HepG2 (cell line): ENCODE results near the gene VEGFB. TPM values are rescaled to one million over a fixed set of nuclear protein-coding genes. Genes with fewer than 3 reads are reported as not detected.

ENCODE experiments used
- ATAC-seq: fragments of 200-7000 bp; cut with Tn5 transposase; 3 replicates; pipeline ENCODE4 v1.9.1; 2020; ENCODE audit warnings: mild to moderate bottlenecking, moderate library complexity
- BruUV-seq: library from RNA; stranded (reverse); fragments of 400-500 nt; replicated peaks from 2 replicates; lab custom pipeline; 2021; lab: Mats Ljungman, UMichigan
- CTCF ChIA-PET: fragments of 300-600 bp; formaldehyde crosslinking; extraction: SDS; loops from one replicate; lab custom pipeline; 2021; ENCODE audit warnings: low total read pairs, inconsistent platforms, low intra/inter-chr PET ratio; lab: Yijun Ruan, JAX
- POLR2A ChIA-PET: fragments of 350-600 bp; sonication (Branson Sonifier 250); formaldehyde crosslinking; loops from one replicate; lab custom pipeline; 2020; ENCODE audit warnings: antibody characterized with exemption, inconsistent platforms; lab: Yijun Ruan, JAX
- DNase-seq: peaks from one replicate; pipeline ENCODE4 v3.0.0-alpha.2; 2015; ENCODE audit warnings: low spot score
- FAIRE-seq: peaks from 3 replicates; lab custom pipeline; 2011; peaks lifted over from hg19 to GRCh38; lab: Jason Lieb, UNC
- H2AFZ ChIP-seq: one replicate; pipeline ENCODE4 v1.6.1; 2011; ENCODE audit warnings: low read length, inconsistent platforms
- H3K27ac ChIP-seq: fragments of 300-600 bp; 3 replicates; pipeline ENCODE4 v1.8.0; 2011; ENCODE audit warnings: mixed run types, mild to moderate bottlenecking, mixed read lengths, low read length, inconsistent platforms; ENCODE audit not compliant: insufficient read depth; ENCODE audit errors: extremely low read length
- H3K27me3 ChIP-seq, 2 experiments: fragments of 200-600 bp in 1 of 2; 2 replicates in 1 of 2; 3 replicates in 1 of 2; pipeline versions ENCODE4 v1.6.0 to v1.8.0; 2011; ENCODE audit warnings: low read length in 2 of 2, mild to moderate bottlenecking in 2 of 2, moderate library complexity in 2 of 2, inconsistent platforms in 1 of 2; ENCODE audit not compliant: insufficient read depth in 2 of 2, control insufficient read depth in 1 of 2
- H3K36me3 ChIP-seq, 2 experiments: fragments of 200-600 bp in 1 of 2; replicated peaks in 1 of 2; 2 replicates in 1 of 2; 3 replicates in 1 of 2; pipeline versions ENCODE4 v1.5.1 to v1.8.0; 2011; ENCODE audit warnings: low read length in 2 of 2, inconsistent platforms in 1 of 2; ENCODE audit not compliant: insufficient read depth in 2 of 2, control insufficient read depth in 1 of 2
- H3K4me1 ChIP-seq: 2 replicates; pipeline ENCODE4 v1.5.1; 2012; ENCODE audit warnings: low read length, inconsistent platforms; ENCODE audit not compliant: insufficient read depth
- H3K4me2 ChIP-seq: 2 replicates; pipeline ENCODE4 v1.6.0; 2011; ENCODE audit warnings: low read depth, low read length, inconsistent platforms
- H3K4me3 ChIP-seq, 3 experiments: fragments of 200-600 bp in 1 of 3; sonication (generic), shearing (Covaris generic) in 1 of 3; replicated peaks in 1 of 3; 2 replicates each; pipeline ENCODE4 v1.5.1; 2011 to 2016; ENCODE audit warnings: low read length in 3 of 3, inconsistent platforms in 2 of 3, low read depth in 2 of 3, mild to moderate bottlenecking in 2 of 3, control low read depth in 1 of 3, mixed read lengths in 1 of 3; ENCODE audit not compliant: insufficient read depth in 1 of 3
- H3K79me2 ChIP-seq: one replicate; pipeline ENCODE4 v1.6.1; 2011; ENCODE audit warnings: low read length, inconsistent platforms; ENCODE audit not compliant: insufficient read depth
- H3K9ac ChIP-seq: 2 replicates; pipeline ENCODE4 v1.6.0; 2011; ENCODE audit warnings: mild to moderate bottlenecking, low read depth, low read length, inconsistent platforms; ENCODE audit not compliant: insufficient read depth
- H3K9me3 ChIP-seq: 2 replicates; pipeline ENCODE4 v1.5.1; 2012; ENCODE audit warnings: mild to moderate bottlenecking, low read length
- H4K20me1 ChIP-seq: 2 replicates; pipeline ENCODE4 v1.6.0; 2011; ENCODE audit warnings: inconsistent platforms, mild to moderate bottlenecking, low read length, moderate library complexity; ENCODE audit not compliant: insufficient read depth
- CBX2 ChIP-seq, 2 experiments: fragments of 200-600 bp in 1 of 2; sonication (generic); formaldehyde crosslinking in 1 of 2; IDR thresholded peaks; 2 replicates each; pipeline versions ENCODE4 v1.7.0 to v1.8.1; 2018 to 2022; ENCODE audit warnings: low read depth in 2 of 2, low read length in 1 of 2, mild to moderate bottlenecking in 1 of 2, missing genetic modification reagents in 1 of 2
- CCDC6 ChIP-seq: sonication (generic); formaldehyde crosslinking; IDR thresholded peaks from 2 replicates; pipeline ENCODE4 v1.8.1; 2022; ENCODE audit warnings: mild to moderate bottlenecking, missing genetic modification reagents, moderate library complexity
- CENPX ChIP-seq: sonication (generic); formaldehyde crosslinking; IDR thresholded peaks from 2 replicates; pipeline ENCODE4 v1.9.0; 2021; ENCODE audit warnings: mild to moderate bottlenecking, missing genetic modification reagents, moderate library complexity
- ELF4 ChIP-seq: sonication (generic); formaldehyde crosslinking; IDR thresholded peaks from 2 replicates; pipeline ENCODE4 v1.5.0; 2020; ENCODE audit warnings: missing genetic modification reagents, mild to moderate bottlenecking, moderate library complexity, borderline replicate concordance
- ETS1 ChIP-seq: sonication (generic); formaldehyde crosslinking; IDR thresholded peaks from 2 replicates; pipeline ENCODE4 v1.4.0; 2020; ENCODE audit warnings: missing genetic modification reagents
- FOXC1 ChIP-seq: sonication (generic); formaldehyde crosslinking; IDR thresholded peaks from 2 replicates; pipeline ENCODE4 v1.8.0; 2022; ENCODE audit warnings: mild to moderate bottlenecking, missing genetic modification reagents, borderline replicate concordance
- ISL2 ChIP-seq: sonication (generic); formaldehyde crosslinking; IDR thresholded peaks from 2 replicates; pipeline ENCODE4 v1.5.0; 2020; ENCODE audit warnings: missing genetic modification reagents
- KLF11 ChIP-seq: IDR thresholded peaks from 2 replicates; pipeline ENCODE4 v1.6.1; 2016; ENCODE audit warnings: missing compliant biosample characterization
- MTA3 ChIP-seq: sonication (generic); formaldehyde crosslinking; IDR thresholded peaks from 2 replicates; pipeline ENCODE4 v1.4.0; 2020; ENCODE audit warnings: missing genetic modification reagents
- NFYC ChIP-seq: IDR thresholded peaks from 2 replicates; pipeline ENCODE4 v1.6.1; 2016; ENCODE audit warnings: missing genetic modification reagents, missing compliant biosample characterization
- POLR2A ChIP-seq, 2 experiments: IDR thresholded peaks; 2 replicates each; pipeline ENCODE4 v1.6.1; 2011; ENCODE audit warnings: low read depth in 2 of 2, low read length in 2 of 2, mild to moderate bottlenecking in 1 of 2, moderate library complexity in 1 of 2; ENCODE audit not compliant: insufficient read depth in 1 of 2
- SMYD3 ChIP-seq: sonication (generic); formaldehyde crosslinking; IDR thresholded peaks from 2 replicates; pipeline ENCODE4 v1.8.1; 2023; ENCODE audit warnings: mild to moderate bottlenecking, missing genetic modification reagents
- TEAD3 ChIP-seq: optimal IDR thresholded peaks from 2 replicates; pipeline ENCODE3; 2016; ENCODE audit warnings: borderline replicate concordance
- TEF ChIP-seq: sonication (generic); formaldehyde crosslinking; IDR thresholded peaks from 2 replicates; pipeline ENCODE4 v1.5.0; 2020; ENCODE audit warnings: missing genetic modification reagents
- ZNF432 ChIP-seq: sonication (generic); formaldehyde crosslinking; IDR thresholded peaks from 2 replicates; pipeline ENCODE4 v1.5.0; 2020; ENCODE audit warnings: missing genetic modification reagents, mild to moderate bottlenecking, borderline replicate concordance
- ZNF761 ChIP-seq: sonication (generic); formaldehyde crosslinking; conservative IDR thresholded peaks from 2 replicates; pipeline ENCODE4 v1.4.0; 2020; ENCODE audit warnings: mild to moderate bottlenecking, missing genetic modification reagents
- ZNF883 ChIP-seq: sonication (generic); formaldehyde crosslinking; IDR thresholded peaks from 2 replicates; pipeline ENCODE4 v1.5.1; 2020; ENCODE audit warnings: mild to moderate bottlenecking, missing genetic modification reagents; ENCODE audit errors: not compliant biosample characterization
- ZSCAN5A ChIP-seq: sonication (generic); formaldehyde crosslinking; IDR thresholded peaks from 2 replicates; pipeline ENCODE4 v1.8.0; 2022; ENCODE audit warnings: mild to moderate bottlenecking, missing genetic modification reagents, borderline replicate concordance
- WGBS: methylation state at CpG from one replicate; pipeline ENCODE4 v1.1.6; 2017; ENCODE audit warnings: low lambda C conversion rate; 5-methylcytosine and 5-hydroxymethylcytosine counted together
- in situ Hi-C: cut with HindIII; loops from 2 replicates; pipeline ENCODE4 v1.10.0; 2017; ENCODE audit warnings: low pct_unique_long_range_greater_than_20kb; ENCODE audit not compliant: extremely low pct_ligation_motif_present
- intact Hi-C: fragments of 100-400 bp; cut with micrococcal nuclease; formaldehyde crosslinking; loops from one replicate; pipeline ENCODE4 v1.10.0; 2022; ENCODE audit not compliant: unreplicated experiment
- polyA plus RNA-seq, 8 experiments: library from polyadenylated mRNA; depleted of rRNA in 3 of 8; stranded (reverse) in 7 of 8; unstranded in 1 of 8; fragments of >200 nt; fragmentation: Illumina TruSeq in 4 of 8; extraction: Trizol in 4 of 8; gene quantifications; 2 replicates each; pipeline versions ENCODE4 v1.2.1 to v1.2.3, GENCODE V29; 2011 to 2016; ENCODE audit warnings: low read depth in 4 of 8, missing spikeins in 1 of 8, mixed read lengths in 1 of 8; ENCODE audit not compliant: insufficient read depth in 1 of 8
- total RNA-seq, 5 experiments: library from RNA; depleted of rRNA; stranded (reverse); fragments of >200 nt; fragmentation: Illumina TruSeq; extraction: Trizol; gene quantifications; 2 replicates each; pipeline ENCODE4 v1.2.3, GENCODE V29; 2016; ENCODE audit warnings: low read depth in 1 of 5

The VEGFB gene
- total and polyA plus RNA-seq, 2 of the 13 experiments (the other 11 are each of a cell fraction or from before 2014, with no cell fraction given) = 9.0 to 11.3 TPM

GRCh38 chr11:64253481-64253880 is 19.1 kb downstream of the VEGFB start (continued):
- TF ChIP-seq CENPX (CRISPR knock-in tag) (no peak), ISL2 (CRISPR knock-in tag) (no peak), ELF4 (no peak), TEAD3 (CRISPR knock-in tag) (no peak)

GRCh38 chr11:64254326-64254725 is 19.9 kb downstream of the VEGFB start:
- in situ Hi-C loops (no loop called here), intact Hi-C loops (no loop called here)
- DNase-seq (no peak), ATAC-seq (no peak), FAIRE-seq (no peak)
- Histone ChIP-seq H3K9me3 (no peaks in the 10 kb centered on the region), H3K4me1 (peaks cover 33% of the 10 kb centered on the region), H3K27me3 (no peaks in the 10 kb centered on the region; a peak in 1 of 5 replicates), H3K79me2 (peaks cover 7% of the 10 kb centered on the region), H3K4me3 (no peak overlapping the region), H4K20me1 (no peaks in the 10 kb centered on the region), H3K4me2 (no peak overlapping the region), H2AFZ (no peak overlapping the region), H3K9ac (no peak overlapping the region)
- CTCF ChIA-PET = no interaction called here
- no TSS peak for BruUV-seq
- TF ChIP-seq ZNF432 (CRISPR knock-in tag) (no peak), KLF11 (CRISPR knock-in tag) (no peak), ZNF883 (no peak), ZNF761 (CRISPR knock-in tag) (no peak), CCDC6 (CRISPR knock-in tag) (no peak), TEF (CRISPR knock-in tag) (no peak), ETS1 (CRISPR knock-in tag) (no peak), CBX2 (IDR thresholded peaks at IDR 0.05; ENCODE audit: low read depth, low read length) (no peak), CBX2 (CRISPR knock-in tag; IDR thresholded peaks at IDR 0.05; ENCODE audit: low read depth) (no peak), MTA3 (CRISPR knock-in tag) (no peak), POLR2A (IDR thresholded peaks at IDR 0.05; ENCODE audit: insufficient read depth in 1 of 2, low read depth in 2 of 2, low read length in 2 of 2) (no peak), FOXC1 (CRISPR knock-in tag) (no peak), ZSCAN5A (CRISPR knock-in tag) (no peak), NFYC (CRISPR knock-in tag) (no peak), SMYD3 (CRISPR knock-in tag) (no peak)
- TF ChIP-seq, all 625 proteins: peak for 0
- H3K27ac ChIP-seq = no peak overlapping the region
- 93% methylated on average over 3 of the region's 7 CpGs for WGBS
- H3K36me3 ChIP-seq = peaks cover 12 to 19% of the 10 kb centered on the region in 2 experiments; a peak in 4 of 5 replicates
- POLR2A ChIA-PET = no interaction called here
